GM23338 (cell line): ENCODE data around the gene NLRC3. TPM values are rescaled to one million over a fixed set of nuclear protein-coding genes. Genes with fewer than 3 reads are reported as not detected.

Experiments
- ATAC-seq: fragments of 200-7000 bp; cut with Tn5 transposase; 3 replicates; pipeline ENCODE4 v1.9.1; 2020
- DNase-seq: peaks from one replicate; pipeline ENCODE4 v3.0.0-alpha.2; 2015; ENCODE audit warnings: low spot score
- H2AFZ ChIP-seq: fragments of 200-600 bp; sonication (generic); 2 replicates; pipeline ENCODE4 v1.8.0; 2016; ENCODE audit warnings: antibody characterized with exemption, mild to moderate bottlenecking, moderate library complexity
- H3F3A ChIP-seq: fragments of 200-600 bp; sonication (generic); replicated peaks from 2 replicates; pipeline ENCODE4 v1.8.0; 2017; ENCODE audit warnings: antibody characterized with exemption, mixed run types, low read depth
- H3K27ac ChIP-seq: fragments of 200-600 bp; sonication (generic); 2 replicates; pipeline ENCODE4 v1.6.1; 2016; ENCODE audit warnings: low read depth
- H3K27me3 ChIP-seq: fragments of 200-600 bp; sonication (generic); 2 replicates; pipeline ENCODE4 v1.8.0; 2016; ENCODE audit warnings: mild to moderate bottlenecking, mixed run types, moderate library complexity; ENCODE audit not compliant: insufficient read depth
- H3K36me3 ChIP-seq: fragments of 200-600 bp; sonication (generic); 2 replicates; pipeline ENCODE4 v1.8.0; 2016; ENCODE audit warnings: mild to moderate bottlenecking; ENCODE audit not compliant: insufficient read depth
- H3K4me1 ChIP-seq: fragments of 200-600 bp; sonication (generic); 2 replicates; pipeline ENCODE4 v1.8.0; 2016; ENCODE audit warnings: mild to moderate bottlenecking, moderate library complexity; ENCODE audit not compliant: insufficient read depth
- H3K4me2 ChIP-seq: fragments of 200-600 bp; sonication (generic); 2 replicates; pipeline ENCODE4 v1.7.1; 2017; ENCODE audit warnings: mixed run types
- H3K4me3 ChIP-seq: fragments of 200-600 bp; sonication (generic); 2 replicates; pipeline ENCODE4 v1.6.1; 2016; ENCODE audit warnings: mixed run types
- H3K79me2 ChIP-seq: fragments of 200-600 bp; sonication (generic); replicated peaks from 2 replicates; pipeline ENCODE4 v1.8.0; 2017; ENCODE audit warnings: mild to moderate bottlenecking; ENCODE audit not compliant: insufficient read depth
- H3K9me2 ChIP-seq: fragments of 200-600 bp; sonication (generic); 2 replicates; pipeline ENCODE4 v1.8.0; 2017; ENCODE audit not compliant: insufficient read depth
- H4K20me1 ChIP-seq: fragments of 200-600 bp; sonication (generic); replicated peaks from 2 replicates; pipeline ENCODE4 v1.8.0; 2017; ENCODE audit warnings: mild to moderate bottlenecking; ENCODE audit not compliant: insufficient read depth
- H3K27ac Mint-ChIP-seq: 2 replicates; pipeline ENCODE4 v1.8.0; 2020; ENCODE audit warnings: inconsistent platforms, mild to moderate bottlenecking, moderate library complexity, mixed read lengths
- H3K27me3 Mint-ChIP-seq: 3 replicates; pipeline ENCODE4 v1.8.0; 2022; ENCODE audit warnings: low read depth, mild to moderate bottlenecking, moderate library complexity, mixed read lengths, inconsistent platforms; ENCODE audit not compliant: insufficient read depth, poor library complexity
- H3K36me3 Mint-ChIP-seq: 3 replicates; pipeline ENCODE4 v1.8.0; 2021; ENCODE audit warnings: low read depth, mild to moderate bottlenecking, inconsistent platforms, moderate library complexity, mixed read lengths
- H3K4me1 Mint-ChIP-seq: 3 replicates; pipeline ENCODE4 v1.8.0; 2020; ENCODE audit warnings: mild to moderate bottlenecking, inconsistent platforms, mixed read lengths
- H3K4me3 Mint-ChIP-seq: 3 replicates; pipeline ENCODE4 v1.8.0; 2021; ENCODE audit warnings: moderate library complexity, mild to moderate bottlenecking, inconsistent platforms, mixed read lengths
- H3K9me3 Mint-ChIP-seq: 3 replicates; pipeline ENCODE4 v1.8.0; 2020; ENCODE audit warnings: moderate library complexity, mild to moderate bottlenecking, inconsistent platforms, mixed read lengths
- CREB1 ChIP-seq: fragments of 250-450 bp; sonication (Bioruptor Pico); IDR thresholded peaks from 2 replicates; pipeline ENCODE4 v1.5.0; 2020; ENCODE audit warnings: low read depth, mild to moderate bottlenecking, moderate library complexity
- ETS1 ChIP-seq: IDR thresholded peaks from 2 replicates; pipeline ENCODE4 v1.6.1; 2016; ENCODE audit warnings: antibody characterized with exemption
- EZH2 ChIP-seq: fragments of 200-600 bp; sonication (generic); IDR thresholded peaks from one replicate; pipeline ENCODE4 v1.8.0; 2017; ENCODE audit warnings: antibody characterized with exemption, mild to moderate bottlenecking, low read depth; ENCODE audit not compliant: unreplicated experiment
- EZH2phosphoT487 ChIP-seq: fragments of 200-600 bp; sonication (generic); IDR thresholded peaks from one replicate; pipeline ENCODE4 v1.8.1; 2018; ENCODE audit warnings: antibody characterized with exemption; ENCODE audit not compliant: unreplicated experiment
- JUNB ChIP-seq: IDR thresholded peaks from one replicate; pipeline ENCODE4 v1.6.1; 2016; ENCODE audit warnings: antibody characterized with exemption; ENCODE audit not compliant: unreplicated experiment
- NANOG ChIP-seq: IDR thresholded peaks from 2 replicates; pipeline ENCODE4 v1.6.1; 2016; ENCODE audit warnings: antibody characterized with exemption, borderline replicate concordance
- POLR2AphosphoS5 ChIP-seq: IDR thresholded peaks from 2 replicates; pipeline ENCODE4 v1.6.1; 2016; ENCODE audit warnings: antibody characterized with exemption, low read depth
- ZNF331 ChIP-seq: fragments of 250-450 bp; sonication (Bioruptor Pico); IDR thresholded peaks from 2 replicates; pipeline ENCODE4 v1.5.0; 2020; ENCODE audit warnings: low read depth, mild to moderate bottlenecking, moderate library complexity
- ZNF462 ChIP-seq: fragments of 250-450 bp; sonication (Bioruptor Pico); IDR thresholded peaks from 2 replicates; pipeline ENCODE4 v1.5.0; 2020; ENCODE audit warnings: mild to moderate bottlenecking, moderate library complexity
- polyA plus RNA-seq: library from polyadenylated mRNA; unstranded; fragments of >200 nt; fragmentation: Nextera tagmentation; extraction: Ambion mirVana; gene quantifications from 2 replicates; pipeline ENCODE4 v1.2.1, GENCODE V29; 2016
- total RNA-seq: library from RNA; depleted of rRNA; stranded (reverse); fragments of >200 nt; shearing (Covaris generic); gene quantifications from 2 replicates; pipeline ENCODE4 v1.2.3, GENCODE V29; 2014

Gene NLRC3
- total and polyA plus RNA-seq, 2 experiments from 2014 or later: 0.11 to 0.49 TPM

- TF ChIP-seq ZNF462 (CRISPR knock-in tag) (no peak), CREB1 (CRISPR knock-in tag) (no peak)
Observed at GRCh38 chr16:3515897-3516296, 61.3 kb downstream of the NLRC3 start (continued).

- no peak for DNase-seq
- Histone ChIP-seq H3K79me2 (no peaks in the 10 kb centered on the region), H3F3A (no peaks in the 10 kb centered on the region), H4K20me1 (peaks cover 8% of the 10 kb centered on the region; the same call in 1 of the 2 replicates), H3K27ac (no peak overlapping the region), H2AFZ (no peak overlapping the region), H3K27me3 (no peaks in the 10 kb centered on the region), H3K4me3 (no peak overlapping the region), H3K36me3 (no peaks in the 10 kb centered on the region), H3K4me1 (no peaks in the 10 kb centered on the region), H3K9me2 (no peaks in the 10 kb centered on the region), H3K4me2 (no peak overlapping the region)
- H3K27ac Mint-ChIP-seq: no peak overlapping the region
- H3K4me1 Mint-ChIP-seq: no peaks in the 10 kb centered on the region
- H3K4me3 Mint-ChIP-seq: no peak overlapping the region
- H3K27me3 Mint-ChIP-seq: peaks cover 4% of the 10 kb centered on the region
- no peaks in the 10 kb centered on the region; the same call in 2 of the 3 replicates for H3K9me3 Mint-ChIP-seq
- no peak for TF ChIP-seq NANOG
- peaks cover 50% of the 10 kb centered on the region for H3K36me3 Mint-ChIP-seq
- no peak for ATAC-seq
Observed at GRCh38 chr16:3514621-3515020, 62.6 kb downstream of the NLRC3 start.

DNA sequence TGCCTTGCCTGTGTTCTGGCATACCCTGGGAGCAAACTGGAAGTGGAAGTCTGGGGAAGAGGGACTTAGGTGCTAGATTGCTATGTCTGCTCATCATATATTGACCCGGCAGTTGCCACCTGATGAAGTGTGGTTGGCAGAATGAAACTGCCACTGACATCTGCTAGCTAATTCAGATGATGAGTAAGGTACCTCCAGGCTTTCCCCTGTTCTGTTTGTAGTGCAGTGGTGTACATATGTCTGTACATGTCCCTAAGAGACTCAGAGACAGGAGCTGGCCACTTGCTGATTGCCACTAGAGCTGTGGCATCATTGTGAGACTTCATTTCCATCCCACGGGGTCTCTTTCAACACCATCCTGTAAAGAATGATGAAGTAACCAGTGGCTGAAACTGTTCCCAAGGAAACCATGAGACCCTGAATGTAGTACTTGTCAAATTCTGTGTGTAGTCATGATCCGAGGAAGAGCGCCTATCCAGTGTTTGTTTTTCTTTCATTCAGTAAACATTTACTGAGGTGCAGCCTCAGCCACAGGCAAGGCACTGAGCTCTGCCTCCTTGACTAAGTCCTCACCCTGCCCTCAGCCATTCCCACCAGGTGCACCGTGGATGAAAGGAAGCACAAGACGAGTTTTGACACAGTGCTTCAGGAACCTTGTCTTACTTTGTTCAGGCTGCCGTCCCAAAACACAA is 63.2 kb downstream of the NLRC3 start:
- DNase-seq (no peak), ATAC-seq (no peak)
- Histone ChIP-seq H3K4me1 (no peaks in the 10 kb centered on the region), H3K27me3 (no peaks in the 10 kb centered on the region), H3K4me3 (no peak overlapping the region), H4K20me1 (peaks cover 8% of the 10 kb centered on the region; the same call in 1 of the 2 replicates), H3K4me2 (no peak overlapping the region), H2AFZ (no peak overlapping the region), H3K27ac (no peak overlapping the region), H3F3A (no peaks in the 10 kb centered on the region), H3K79me2 (no peaks in the 10 kb centered on the region), H3K9me2 (no peaks in the 10 kb centered on the region), H3K36me3 (no peaks in the 10 kb centered on the region)
- Mint-ChIP-seq H3K9me3 (no peaks in the 10 kb centered on the region; the same call in 2 of the 3 replicates), H3K27ac (no peak overlapping the region), H3K4me3 (no peak overlapping the region), H3K36me3 (peaks cover 45% of the 10 kb centered on the region), H3K27me3 (peaks cover 4% of the 10 kb centered on the region), H3K4me1 (no peaks in the 10 kb centered on the region)
- TF ChIP-seq POLR2AphosphoS5 (no peak), EZH2phosphoT487 (no peak), JUNB (no peak), ETS1 (no peak), NANOG (no peak), EZH2 (no peak), ZNF331 (CRISPR knock-in tag) (no peak), CREB1 (CRISPR knock-in tag) (no peak)
